ENCODE results near the gene CUBN. TPM values are rescaled to one million over a fixed set of nuclear protein-coding genes. Genes with fewer than 3 reads are reported as not detected.

Gene CUBN
- total and polyA plus RNA-seq, 8 donors, result 1.5 to 6.8 (median 3.8) TPM

- DNase-seq, result no peak
- intact Hi-C loops (cut with DNase I), result no loop called here
- H3K4me1 ChIP-seq, result peaks cover 0 to 9% of the 10 kb centered on the region in 2 donors
- no peak for ATAC-seq
- no peaks in the 10 kb centered on the region for H3K27me3 ChIP-seq
- peak overlapping the region in 1 of 2 donors; percentile 37 for H3K27ac ChIP-seq
- TF ChIP-seq, protein P1, sequence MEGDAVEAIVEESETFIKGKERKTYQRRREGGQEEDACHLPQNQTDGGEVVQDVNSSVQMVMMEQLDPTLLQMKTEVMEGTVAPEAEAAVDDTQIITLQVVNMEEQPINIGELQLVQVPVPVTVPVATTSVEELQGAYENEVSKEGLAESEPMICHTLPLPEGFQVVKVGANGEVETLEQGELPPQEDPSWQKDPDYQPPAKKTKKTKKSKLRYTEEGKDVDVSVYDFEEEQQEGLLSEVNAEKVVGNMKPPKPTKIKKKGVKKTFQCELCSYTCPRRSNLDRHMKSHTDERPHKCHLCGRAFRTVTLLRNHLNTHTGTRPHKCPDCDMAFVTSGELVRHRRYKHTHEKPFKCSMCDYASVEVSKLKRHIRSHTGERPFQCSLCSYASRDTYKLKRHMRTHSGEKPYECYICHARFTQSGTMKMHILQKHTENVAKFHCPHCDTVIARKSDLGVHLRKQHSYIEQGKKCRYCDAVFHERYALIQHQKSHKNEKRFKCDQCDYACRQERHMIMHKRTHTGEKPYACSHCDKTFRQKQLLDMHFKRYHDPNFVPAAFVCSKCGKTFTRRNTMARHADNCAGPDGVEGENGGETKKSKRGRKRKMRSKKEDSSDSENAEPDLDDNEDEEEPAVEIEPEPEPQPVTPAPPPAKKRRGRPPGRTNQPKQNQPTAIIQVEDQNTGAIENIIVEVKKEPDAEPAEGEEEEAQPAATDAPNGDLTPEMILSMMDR (IDR thresholded peaks at IDR 0.05), result no peak
- no peak overlapping the region for H3K4me3 ChIP-seq
- H3K9me3 ChIP-seq, result no peaks in the 10 kb centered on the region
- H3K36me3 ChIP-seq, result no peaks in the 10 kb centered on the region
These were observed 184.6 kb downstream of the CUBN start for GRCh38 chr10:16944986-16945385.

GRCh38 chr10:16944402-16944801, 185.2 kb downstream of the CUBN start:
- TF ChIP-seq, protein P1 (IDR thresholded peaks at IDR 0.05), result no peak
- intact Hi-C loops (cut with DNase I), result no loop called here
- Histone ChIP-seq H3K9me3 (no peaks in the 10 kb centered on the region), H3K4me1 (peaks cover 0 to 9% of the 10 kb centered on the region in 2 donors), H3K36me3 (no peaks in the 10 kb centered on the region), H3K27me3 (no peaks in the 10 kb centered on the region), H3K4me3 (no peak overlapping the region), H3K27ac (peak overlapping the region in 1 of 2 donors; percentile 37)
- DNase-seq (peak in 1 of 4 donors; percentile 32), ATAC-seq (peak; percentile 53)

DNA sequence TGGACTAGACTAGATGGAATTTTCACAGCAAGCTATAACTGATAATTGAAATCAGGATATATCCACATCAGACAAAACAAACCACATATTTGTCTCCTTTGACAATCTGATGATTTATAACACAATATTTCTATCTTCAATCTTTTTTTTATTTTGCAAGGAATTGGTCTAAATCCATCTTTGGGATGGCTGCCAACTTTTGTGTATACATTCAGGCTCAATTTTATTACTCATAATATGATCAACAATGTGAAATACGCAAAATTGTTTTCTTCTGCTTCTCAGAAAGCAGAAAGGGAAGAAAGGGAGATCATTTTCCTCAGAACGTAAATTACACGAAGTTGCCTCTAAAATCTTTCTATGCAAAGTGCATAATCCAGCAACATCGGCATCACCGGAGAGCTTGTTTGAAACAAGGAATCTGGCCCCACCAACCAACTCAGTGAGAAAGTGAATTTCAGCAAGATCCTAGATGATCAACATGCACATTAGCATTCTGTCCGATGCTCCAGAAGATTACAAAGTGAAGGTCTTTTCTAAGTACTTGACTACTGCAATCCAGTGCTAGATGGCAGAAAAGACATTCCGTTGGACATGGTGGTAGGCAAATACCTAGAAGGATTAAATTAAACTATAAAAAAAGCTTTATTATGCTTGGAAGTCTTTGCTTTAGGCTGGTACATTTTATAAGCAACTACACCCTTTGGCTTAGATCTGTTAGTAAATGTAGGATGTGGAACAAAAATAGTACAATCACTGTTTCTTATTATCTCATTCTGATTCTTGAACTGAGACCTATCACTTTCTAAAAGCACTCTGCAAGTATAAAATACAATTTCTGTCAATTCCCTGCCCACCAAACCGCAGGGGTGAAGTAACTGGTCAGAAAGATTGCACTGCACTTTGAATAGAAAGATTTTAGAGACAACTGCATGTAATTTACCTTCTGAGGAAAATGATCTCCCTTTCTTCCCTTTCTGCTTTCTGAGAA, 186.0 kb downstream of the CUBN start:
- ATAC-seq (no peak), DNase-seq (no peak)
- TF ChIP-seq, protein P1 (IDR thresholded peaks at IDR 0.05), result no peak
- Histone ChIP-seq H3K9me3 (no peaks in the 10 kb centered on the region), H3K36me3 (no peaks in the 10 kb centered on the region), H3K27ac (peak overlapping the region in 1 of 2 donors; percentile 37), H3K27me3 (no peaks in the 10 kb centered on the region), H3K4me1 (peaks cover 0 to 9% of the 10 kb centered on the region in 2 donors), H3K4me3 (no peak overlapping the region)
- intact Hi-C loops (cut with DNase I), result no loop called here

GRCh38 chr10:16942381-16943078, 187.1 kb downstream of the CUBN start:
- DNase-seq (no peak), ATAC-seq (no peak)
- H3K36me3 ChIP-seq, result no peaks in the 10 kb centered on the region
- no peaks in the 10 kb centered on the region for H3K9me3 ChIP-seq
- no peak overlapping the region for H3K27ac ChIP-seq
- intact Hi-C loops (cut with DNase I), result no loop called here
- TF ChIP-seq, protein P1 (IDR thresholded peaks at IDR 0.05), result no peak
- H3K27me3 ChIP-seq, result no peaks in the 10 kb centered on the region
- H3K4me3 ChIP-seq, result no peak overlapping the region
- peaks cover 0 to 9% of the 10 kb centered on the region in 2 donors for H3K4me1 ChIP-seq

DNA sequence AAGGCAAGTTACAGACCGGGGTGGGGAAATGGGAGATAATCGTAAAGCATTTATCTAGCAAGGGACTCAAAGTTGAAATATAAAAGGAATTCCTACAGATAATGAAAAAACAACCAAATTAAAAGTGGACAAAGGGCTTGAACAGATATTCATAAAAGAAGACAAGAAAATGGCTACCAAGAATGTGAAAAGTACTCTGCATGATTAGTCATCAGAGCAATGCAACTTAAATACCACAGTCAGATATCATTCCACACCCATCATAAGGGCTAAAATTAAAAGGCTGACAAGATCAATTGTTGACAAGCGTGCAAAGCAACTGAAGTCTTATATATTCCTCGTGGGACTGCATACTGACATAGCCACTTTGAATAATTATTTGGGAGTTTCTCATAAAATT, 187.7 kb downstream of the CUBN start:
- no peaks in the 10 kb centered on the region for H3K36me3 ChIP-seq
- ATAC-seq (no peak), DNase-seq (no peak)
- H3K4me3 ChIP-seq, result no peak overlapping the region
- intact Hi-C loops (cut with DNase I), result no loop called here
- H3K9me3 ChIP-seq, result no peaks in the 10 kb centered on the region
- peaks cover 0 to 9% of the 10 kb centered on the region in 2 donors for H3K4me1 ChIP-seq
- no peaks in the 10 kb centered on the region for H3K27me3 ChIP-seq
- H3K27ac ChIP-seq, result no peak overlapping the region
- TF ChIP-seq, protein P1 (IDR thresholded peaks at IDR 0.05), result no peak
